Activated CD4-positive, alpha-beta T cell treated with anti-CD3 and anti-CD28 coated beads, Interleukin-10, Interleukin-2, amounts not matched to agents 100 ng/mL and 50 ng/mL, durations not matched to agents 16 hours and 8 hours (primary cell): ENCODE results near the gene DHDH.
"Not testable (repeated sequence)": the region's sequence is repeated elsewhere in the genome, so short reads cannot be mapped to it uniquely, and the experiment has no call there.

Source experiments
- DNase-seq: peaks from one replicate; pipeline ENCODE4 v3.0.0-alpha.2; 2020

DHDH gene

GRCh38 chr19:48933382-48933932 lies at the start of gene DHDH:
Gene DHDH (plus strand): TSS chr19:48933699. CDS start chr19:48933722, 23 bp downstream.
- peak; percentile 83 for DNase-seq

- DNase-seq, result no peak
These were observed 49.8 kb upstream of the DHDH start for GRCh38 chr19:48883726-48884125.

- no peak for DNase-seq
These were observed 45.5 kb upstream of the DHDH start for GRCh38 chr19:48887861-48888612.

GRCh38 chr19:48889496-48889895 lies 44.0 kb upstream of the DHDH start:
- not testable (repeated sequence) for DNase-seq

DNA sequence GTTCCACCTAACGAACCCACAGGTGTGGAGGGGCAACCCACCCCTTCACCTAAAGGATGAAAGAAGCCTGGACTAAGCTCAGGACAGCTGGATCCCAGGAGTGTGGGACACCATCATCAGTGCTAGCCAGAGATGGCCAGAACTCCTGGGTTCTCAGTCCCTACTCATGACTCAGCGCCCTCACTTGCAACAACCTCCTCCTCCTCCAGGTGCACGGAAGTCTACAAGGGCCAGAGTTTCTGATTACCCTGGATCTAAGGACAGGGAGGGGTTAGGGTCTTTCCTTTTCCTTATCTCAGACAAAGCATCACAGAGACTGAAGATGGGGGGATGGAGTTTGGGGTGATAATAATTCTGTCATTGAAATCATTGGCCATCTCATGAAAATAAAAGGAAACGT lies 42.9 kb upstream of the DHDH start:
- DNase-seq, result no peak

DNA sequence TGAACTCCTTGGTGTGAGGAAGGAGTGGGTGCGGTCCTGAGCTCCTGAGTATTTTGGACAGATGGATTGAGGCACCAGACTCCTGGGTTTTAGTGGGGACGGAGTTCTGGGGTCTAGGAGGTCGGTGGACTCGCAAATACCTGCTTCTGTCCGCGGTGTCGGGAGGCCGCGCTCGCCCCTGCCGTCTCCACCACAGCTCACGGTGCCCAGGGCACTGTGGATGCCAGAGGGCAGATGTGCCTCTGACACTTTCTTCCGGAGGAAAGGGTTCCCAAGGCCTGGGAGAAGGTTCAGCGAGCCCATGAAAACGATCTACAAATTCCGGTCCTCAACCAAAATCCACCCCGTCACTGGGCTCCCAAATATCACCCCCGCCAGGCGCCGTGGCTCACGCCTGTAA lies 38.3 kb upstream of the DHDH start:
- no peak for DNase-seq

- peak; percentile 73 for DNase-seq
These were observed 37.2 kb upstream of the DHDH start for GRCh38 chr19:48896191-48896720.

DNA sequence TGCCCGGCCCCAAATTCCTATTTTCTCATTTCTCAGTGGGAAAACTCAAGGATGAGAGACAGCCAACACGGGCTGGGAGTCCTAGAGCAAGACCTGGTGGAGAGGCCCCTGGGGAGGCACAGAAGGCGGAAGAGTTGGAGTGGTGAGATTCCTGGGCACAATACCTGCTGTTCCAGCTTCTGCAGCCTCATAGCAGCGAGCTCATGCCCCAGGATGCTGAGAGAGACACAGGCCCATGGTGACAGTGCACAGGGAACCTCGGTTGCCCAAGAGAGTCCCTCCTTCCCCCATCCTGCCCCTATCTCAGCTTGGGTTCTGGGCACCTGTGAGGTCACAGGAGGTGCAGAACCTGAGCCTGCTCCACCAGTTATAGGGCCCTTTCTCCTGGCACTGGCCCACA lies 36.3 kb upstream of the DHDH start:
- DNase-seq, result no peak

- DNase-seq, result not testable (repeated sequence)
These were observed 34.1 kb upstream of the DHDH start for GRCh38 chr19:48899386-48899749.

DNA sequence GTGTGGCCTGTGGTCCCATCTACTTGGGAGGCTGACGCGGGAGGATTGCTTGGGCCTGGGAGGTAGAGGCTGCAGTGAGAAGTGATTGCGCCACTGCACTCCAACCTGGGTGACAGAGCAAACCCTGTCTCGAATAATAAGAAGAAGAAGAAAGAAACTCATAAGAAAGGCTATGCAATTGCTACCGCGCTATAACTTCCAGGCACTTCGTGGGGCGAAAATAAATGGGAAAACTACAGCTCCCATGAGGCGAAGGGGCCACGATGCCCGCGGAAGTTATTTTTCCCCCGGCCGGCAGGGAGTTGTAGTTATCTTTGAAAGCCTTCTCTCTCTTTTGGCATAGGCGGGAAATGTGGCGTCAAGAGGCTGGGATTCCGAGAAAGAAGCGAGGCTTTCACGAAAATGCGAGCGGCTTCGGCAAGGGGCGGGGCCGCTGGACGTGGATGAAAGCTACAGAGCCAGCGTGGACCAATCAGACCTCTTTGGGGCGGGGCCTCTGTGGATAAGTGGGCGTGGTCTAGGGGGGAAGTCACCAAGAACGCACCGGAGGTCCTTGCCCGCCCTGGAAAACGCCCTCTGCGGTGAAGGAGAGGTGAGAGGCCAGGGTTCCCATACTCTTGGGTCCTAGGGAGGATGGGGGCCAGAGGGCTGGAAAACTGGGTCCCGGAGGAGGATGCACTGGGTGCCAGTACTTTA lies 33.6 kb upstream of the DHDH start, which contains the start of gene NUCB1:
NUCB1 (plus strand) TSS at position 532 of the 696 bp plus-strand sequence. CDS start 485 bp downstream, outside the sequence.
- peak; percentile 100 for DNase-seq

DNA sequence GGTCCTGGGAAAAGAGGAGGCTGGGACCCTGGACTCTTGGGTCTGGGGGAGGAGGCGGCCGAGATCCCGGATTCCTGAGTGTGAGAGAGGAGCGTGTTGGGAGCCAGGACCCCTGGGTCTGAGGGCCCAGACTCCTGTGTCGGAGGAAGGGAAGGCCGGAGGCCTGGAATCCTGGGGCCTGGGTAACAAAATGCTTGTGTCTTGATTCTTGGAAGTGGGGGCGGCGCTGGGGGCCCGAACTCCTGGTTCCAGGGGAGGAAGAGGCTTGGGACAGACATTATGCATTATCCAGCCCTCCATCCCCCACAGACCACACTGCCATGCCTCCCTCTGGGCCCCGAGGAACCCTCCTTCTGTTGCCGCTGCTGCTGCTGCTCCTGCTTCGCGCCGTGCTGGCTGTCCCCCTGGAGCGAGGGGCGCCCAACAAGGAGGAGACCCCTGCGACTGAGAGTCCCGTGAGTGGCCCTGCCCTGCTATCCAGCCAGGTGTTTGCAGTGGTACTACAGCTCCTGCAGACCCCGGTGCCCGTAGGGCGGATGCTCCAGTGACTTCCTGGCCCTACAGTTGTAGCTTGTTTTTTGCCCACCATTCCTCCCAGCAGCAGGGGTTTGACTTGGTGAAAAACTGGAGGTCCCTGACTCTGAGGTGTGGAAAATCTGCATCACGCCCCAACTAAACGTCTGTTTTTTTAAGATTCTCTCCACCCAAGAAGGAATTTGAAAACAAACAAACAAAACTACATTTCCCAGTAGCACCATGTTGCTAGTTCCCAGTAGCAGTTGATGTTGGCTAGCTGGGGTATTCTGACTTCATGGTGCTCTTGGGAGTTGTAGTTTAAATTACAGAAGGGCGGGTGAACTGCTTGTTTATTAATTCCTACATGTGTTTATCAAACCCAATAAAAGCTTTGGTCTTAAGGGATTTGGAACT lies 32.8 kb upstream of the DHDH start:
- peak; percentile 65 for DNase-seq

DNA sequence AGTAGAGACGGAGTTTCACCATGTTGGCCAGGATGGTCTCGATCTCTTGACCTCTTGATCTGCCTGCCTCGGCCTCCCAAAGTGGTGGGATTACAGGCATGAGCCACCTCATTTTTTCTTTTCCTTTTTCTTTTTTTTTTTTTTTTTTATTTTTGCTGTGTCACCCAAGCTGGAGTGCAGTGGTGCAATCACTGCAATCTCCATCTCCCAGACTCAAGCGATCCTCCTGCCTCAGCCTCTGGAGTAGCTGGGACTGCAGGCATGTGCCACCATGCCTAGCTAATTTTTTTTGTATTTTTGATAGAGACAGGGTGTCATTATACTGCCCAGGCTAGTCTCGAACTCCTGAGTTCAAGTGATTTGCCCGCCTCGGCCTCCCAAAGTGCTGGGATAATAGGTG lies 31.2 kb upstream of the DHDH start:
- DNase-seq, result not testable (repeated sequence)

DNA sequence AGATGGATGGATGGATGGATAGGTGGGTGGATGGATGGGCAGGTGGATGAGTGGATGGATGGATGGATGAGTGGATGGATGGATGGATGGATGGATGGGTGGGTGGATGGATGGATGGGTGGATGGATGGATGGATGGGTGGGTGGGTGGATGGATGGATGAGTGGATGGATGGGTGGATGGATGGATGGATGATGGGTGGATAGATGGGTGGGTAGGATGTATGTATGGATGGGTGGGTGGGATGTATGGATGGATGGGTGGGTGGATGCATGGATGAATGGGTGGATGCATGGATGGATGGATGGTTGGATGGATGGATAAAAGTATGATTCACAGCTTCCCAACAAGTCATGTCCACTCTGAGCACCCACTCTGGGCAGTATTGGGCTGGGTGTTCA lies 29.7 kb upstream of the DHDH start:
- DNase-seq, result not testable (repeated sequence)

- no peak for DNase-seq
These were observed 27.8 kb upstream of the DHDH start for GRCh38 chr19:48905664-48906063.

- DNase-seq, result no peak
These were observed 27.2 kb upstream of the DHDH start for GRCh38 chr19:48906324-48906723.

- no peak for DNase-seq
These were observed 25.8 kb upstream of the DHDH start for GRCh38 chr19:48907671-48908070.

DNA sequence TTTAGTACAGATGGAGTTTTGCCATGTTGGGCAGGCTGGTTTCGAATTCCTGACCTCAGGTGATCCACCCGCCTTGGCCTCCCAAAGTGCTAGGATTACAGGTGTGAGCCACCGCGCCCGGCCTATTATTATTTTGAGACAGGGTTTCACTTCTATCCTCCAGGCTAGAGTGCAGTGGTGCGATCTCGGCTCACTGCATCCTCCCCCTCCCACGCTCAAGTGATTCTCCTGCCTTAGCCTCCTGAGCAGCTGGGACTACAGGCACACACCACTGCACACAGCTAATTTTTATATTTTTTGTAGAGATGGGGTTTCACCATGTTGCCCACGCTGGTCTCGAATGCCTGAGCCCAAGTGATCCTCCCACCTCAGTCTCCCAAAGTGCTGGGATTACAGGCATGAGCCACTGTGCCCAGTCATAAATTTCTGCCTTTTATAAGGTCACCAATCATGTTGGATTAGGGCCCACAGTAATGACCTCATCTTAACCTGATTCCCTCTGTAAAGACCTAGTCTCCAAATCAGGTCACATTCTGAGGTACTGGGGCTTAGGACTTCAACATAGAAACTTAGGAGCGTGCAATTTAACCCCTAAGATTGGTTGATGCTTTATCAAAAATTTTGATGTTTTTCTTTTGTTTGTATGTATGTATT lies 23.9 kb upstream of the DHDH start:
- not testable (repeated sequence) for DNase-seq

- no peak for DNase-seq
These were observed 22.7 kb upstream of the DHDH start for GRCh38 chr19:48910803-48911202.

- peak; percentile 38 for DNase-seq
These were observed 20.2 kb upstream of the DHDH start for GRCh38 chr19:48913114-48913889.

DNA sequence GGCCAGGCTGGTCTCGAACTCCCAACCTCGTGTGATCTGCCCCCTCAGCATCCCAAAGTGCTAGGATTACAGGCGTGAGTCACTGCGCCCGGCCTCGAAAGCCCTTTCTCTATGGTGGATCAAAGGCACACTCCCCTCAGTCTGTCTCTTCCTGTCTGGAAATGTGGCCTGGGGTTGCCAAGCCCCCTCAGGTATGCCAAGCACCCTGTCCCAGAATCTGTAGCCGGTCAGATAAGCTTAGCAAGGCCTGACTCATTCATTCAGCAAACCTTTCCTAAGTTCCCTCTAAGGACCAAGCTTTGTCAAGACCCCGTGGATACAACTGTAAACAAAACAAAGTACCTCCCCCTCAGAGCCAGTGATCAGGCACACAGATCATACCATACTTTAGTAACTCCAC lies 19.3 kb upstream of the DHDH start:
- no peak for DNase-seq

DNA sequence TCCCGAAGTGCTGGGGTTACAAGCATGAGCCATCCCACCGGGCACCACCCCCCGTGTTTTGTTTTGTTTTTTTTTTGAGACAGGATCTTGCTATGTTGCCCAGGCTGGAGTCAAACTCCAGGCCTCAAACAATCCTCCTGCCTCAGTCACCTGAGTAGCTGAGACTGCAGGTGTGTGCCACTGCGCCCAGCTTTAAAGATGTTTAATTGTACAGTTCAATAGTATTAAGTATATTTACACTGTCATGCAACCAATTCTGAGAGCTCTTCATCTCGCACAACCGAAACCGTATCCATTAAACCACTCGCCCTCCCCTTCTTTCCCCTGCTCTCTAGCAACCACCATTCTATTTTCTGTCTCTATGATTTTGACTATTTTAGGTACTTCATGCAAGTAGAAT lies 17.7 kb upstream of the DHDH start:
- DNase-seq, result no peak
